Right atrium auricular region (tissue), 2 donors: ENCODE results near the gene MAP4K3. TPM values are rescaled to one million over a fixed set of nuclear protein-coding genes. Genes with fewer than 3 reads are reported as not detected.

Experiments
- DNase-seq: peaks from one replicate; pipeline ENCODE4 v3.0.0-alpha.2; 2019; ENCODE audit warnings: low spot score
- H3K27ac ChIP-seq, 2 donors: fragments of 200-600 bp; sonication (generic); 1 replicate in 1 of 2; 2 replicates in 1 of 2; pipeline ENCODE4 v1.5.1; 2016 to 2019
- H3K27me3 ChIP-seq, 2 donors: fragments of 200-600 bp; sonication (generic); one replicate each; pipeline versions ENCODE4 v1.5.1 to v1.6.0; 2017 to 2019
- H3K36me3 ChIP-seq: fragments of 200-600 bp; sonication (generic); one replicate; pipeline ENCODE4 v1.5.1; 2016
- H3K4me1 ChIP-seq, 2 donors: fragments of 200-600 bp; sonication (generic); one replicate each; pipeline versions ENCODE4 v1.5.1 to v1.6.0; 2017 to 2019
- H3K4me3 ChIP-seq, 2 donors: fragments of 200-600 bp; sonication (generic); 1 replicate in 1 of 2; 2 replicates in 1 of 2; pipeline ENCODE4 v1.5.1; 2017 to 2019; ENCODE audit warnings: mild to moderate bottlenecking in 1 of 2, moderate library complexity in 1 of 2
- H3K9me3 ChIP-seq, 2 donors: fragments of 200-600 bp; sonication (generic); one replicate each; pipeline ENCODE4 v1.5.1; 2019
- CTCF ChIP-seq, 2 donors: fragments of 200-600 bp; sonication (generic); IDR thresholded peaks; one replicate each; pipeline ENCODE4 v1.5.1; 2019; ENCODE audit warnings: antibody characterized with exemption in 2 of 2
- total RNA-seq, 2 donors: library from RNA; depleted of rRNA; stranded (reverse); fragments of >200 nt; gene quantifications; one replicate each; pipeline ENCODE4 v1.1.0, GENCODE V29; 2016

MAP4K3 gene
- total RNA-seq, 2 donors from 2014 or later: 26.2 to 28.9 TPM

DNA sequence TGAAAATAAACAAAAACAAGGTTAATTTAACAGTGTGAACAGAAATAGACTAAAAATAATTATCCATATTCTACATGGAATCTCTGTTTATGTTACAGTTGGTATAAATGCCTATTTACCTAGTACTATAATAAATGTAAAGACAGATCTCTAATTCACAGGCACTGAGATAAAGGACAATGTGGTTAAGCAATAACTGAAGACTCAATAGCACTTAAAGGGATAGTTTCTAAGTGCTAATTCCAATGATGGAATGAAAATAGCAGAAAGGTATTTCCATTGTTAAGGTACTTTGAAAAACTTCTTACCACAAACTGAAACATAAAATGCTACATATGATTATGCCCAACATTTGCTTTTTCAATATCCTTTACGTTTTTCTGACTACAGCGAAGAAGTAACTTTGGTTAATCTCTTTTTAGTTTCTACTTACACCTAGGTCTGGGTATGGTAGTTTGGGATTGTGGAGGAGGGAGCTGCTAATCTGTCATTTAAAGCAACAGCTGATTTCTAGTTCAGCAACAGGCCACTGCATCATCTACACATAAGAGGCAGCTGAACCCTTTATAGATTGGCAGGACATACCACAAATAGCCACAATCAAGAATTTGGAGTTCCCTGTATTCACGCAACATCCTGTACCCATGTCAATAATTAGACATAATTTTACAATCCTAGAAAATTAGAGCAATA lies 27.2 kb downstream of the MAP4K3 start:
- H3K27ac ChIP-seq: no peak overlapping the region
- H3K27me3 ChIP-seq: no peaks in the 10 kb centered on the region
- H3K4me3 ChIP-seq: no peak overlapping the region
- no peaks in the 10 kb centered on the region for H3K36me3 ChIP-seq
- DNase-seq: no peak
- no peaks in the 10 kb centered on the region for H3K9me3 ChIP-seq
- peaks cover 0 to 86% of the 10 kb centered on the region in 2 donors for H3K4me1 ChIP-seq
- no peak for TF ChIP-seq CTCF (IDR thresholded peaks at IDR 0.05)

GRCh38 chr2:39408351-39409136 lies 28.5 kb downstream of the MAP4K3 start:
- Histone ChIP-seq H3K27me3 (no peaks in the 10 kb centered on the region), H3K4me3 (no peak overlapping the region), H3K36me3 (no peaks in the 10 kb centered on the region), H3K9me3 (no peaks in the 10 kb centered on the region), H3K27ac (no peak overlapping the region), H3K4me1 (peaks cover 0 to 89% of the 10 kb centered on the region in 2 donors)
- TF ChIP-seq CTCF (IDR thresholded peaks at IDR 0.05): no peak
- no peak for DNase-seq

GRCh38 chr2:39407516-39408296 lies 29.4 kb downstream of the MAP4K3 start:
- no peaks in the 10 kb centered on the region for H3K36me3 ChIP-seq
- H3K9me3 ChIP-seq: no peaks in the 10 kb centered on the region
- no peak overlapping the region for H3K27ac ChIP-seq
- no peak overlapping the region for H3K4me3 ChIP-seq
- H3K27me3 ChIP-seq: no peaks in the 10 kb centered on the region
- H3K4me1 ChIP-seq: peaks cover 0 to 89% of the 10 kb centered on the region in 2 donors
- no peak for TF ChIP-seq CTCF (IDR thresholded peaks at IDR 0.05)
- DNase-seq: no peak

- TF ChIP-seq CTCF (IDR thresholded peaks at IDR 0.05): no peak
- H3K36me3 ChIP-seq: no peaks in the 10 kb centered on the region
- no peaks in the 10 kb centered on the region for H3K27me3 ChIP-seq
- H3K9me3 ChIP-seq: no peaks in the 10 kb centered on the region
- DNase-seq: no peak
- H3K27ac ChIP-seq: no peak overlapping the region
- H3K4me1 ChIP-seq: peaks cover 0 to 83% of the 10 kb centered on the region in 2 donors
- H3K4me3 ChIP-seq: no peak overlapping the region
Observed at GRCh38 chr2:39405364-39405763, 31.7 kb downstream of the MAP4K3 start.

GRCh38 chr2:39403311-39403710 lies 33.8 kb downstream of the MAP4K3 start:
- TF ChIP-seq CTCF (IDR thresholded peaks at IDR 0.05): no peak
- H3K27ac ChIP-seq: no peak overlapping the region
- no peaks in the 10 kb centered on the region for H3K27me3 ChIP-seq
- H3K9me3 ChIP-seq: no peaks in the 10 kb centered on the region
- no peak for DNase-seq
- peaks cover 0 to 83% of the 10 kb centered on the region in 2 donors for H3K4me1 ChIP-seq
- H3K36me3 ChIP-seq: no peaks in the 10 kb centered on the region
- no peak overlapping the region for H3K4me3 ChIP-seq
